Activated T-helper 9 cell treated with anti-CD3 and anti-CD28 coated beads, Interleukin-2, amount 50 U/mL, for 16 hours (primary cell): ENCODE measurements around the gene LAMA3.

ENCODE experiments used
- DNase-seq: peaks from one replicate; pipeline ENCODE4 v3.0.0-alpha.2; 2020; ENCODE audit warnings: low read depth

Gene LAMA3

DNA sequence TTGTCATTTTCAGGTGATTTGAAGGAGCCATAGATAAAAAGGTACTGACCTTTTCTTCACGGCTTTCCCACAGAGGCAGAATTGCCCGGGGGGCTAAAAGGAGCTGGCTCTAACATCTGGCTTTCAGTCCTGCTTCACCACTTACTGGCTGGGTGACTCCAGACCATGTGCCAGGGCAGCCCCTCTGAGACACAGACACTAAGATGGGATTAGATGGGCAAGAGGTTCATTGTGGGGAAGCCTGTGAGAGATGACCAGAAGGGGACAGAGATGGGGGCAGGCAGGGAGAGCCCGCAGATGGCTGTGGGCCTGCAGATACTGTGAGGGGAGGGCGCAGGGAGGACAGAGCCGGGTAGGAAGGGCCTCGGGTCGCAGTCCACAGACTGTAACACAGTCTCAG is 250.6 kb downstream of the LAMA3 start:
- no peak for DNase-seq

DNA sequence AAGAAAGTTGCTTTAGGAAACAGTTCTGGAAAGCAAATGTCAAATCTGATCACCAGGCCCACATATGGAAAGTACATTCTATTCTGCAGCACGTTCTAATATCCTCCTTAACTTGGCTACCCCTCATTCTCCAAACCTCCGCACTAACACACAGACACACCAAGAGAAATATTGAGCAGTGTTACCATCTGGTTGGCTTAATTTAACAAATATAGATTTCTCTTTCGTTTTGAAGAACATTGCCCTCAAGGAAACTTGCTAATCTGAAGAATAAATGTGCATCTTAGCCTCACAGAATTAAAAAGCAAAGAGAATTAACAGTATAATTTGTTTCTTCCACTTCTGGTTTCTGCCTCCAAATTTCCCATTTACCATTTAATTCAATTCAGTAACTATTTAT is 252.5 kb downstream of the LAMA3 start:
- DNase-seq: no peak

DNA sequence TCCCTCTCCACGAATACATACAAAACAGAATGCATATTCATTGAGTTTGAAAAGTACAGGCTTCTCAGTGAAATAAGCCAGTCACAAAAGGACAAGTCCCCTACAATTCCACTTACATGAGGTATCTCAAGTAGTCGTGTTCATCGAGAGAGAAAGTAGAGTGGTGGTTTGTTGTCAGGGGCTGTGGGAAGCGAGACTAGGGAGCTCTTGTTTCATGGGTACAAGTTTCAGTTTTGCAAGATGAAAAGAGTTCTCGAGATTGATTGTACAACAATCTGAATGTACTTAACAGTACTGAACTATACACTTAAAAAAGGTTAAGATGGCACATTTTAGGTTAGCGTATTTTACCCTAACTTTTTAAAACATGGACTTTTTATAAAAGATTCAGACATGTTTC is 253.9 kb downstream of the LAMA3 start:
- no peak for DNase-seq

DNA sequence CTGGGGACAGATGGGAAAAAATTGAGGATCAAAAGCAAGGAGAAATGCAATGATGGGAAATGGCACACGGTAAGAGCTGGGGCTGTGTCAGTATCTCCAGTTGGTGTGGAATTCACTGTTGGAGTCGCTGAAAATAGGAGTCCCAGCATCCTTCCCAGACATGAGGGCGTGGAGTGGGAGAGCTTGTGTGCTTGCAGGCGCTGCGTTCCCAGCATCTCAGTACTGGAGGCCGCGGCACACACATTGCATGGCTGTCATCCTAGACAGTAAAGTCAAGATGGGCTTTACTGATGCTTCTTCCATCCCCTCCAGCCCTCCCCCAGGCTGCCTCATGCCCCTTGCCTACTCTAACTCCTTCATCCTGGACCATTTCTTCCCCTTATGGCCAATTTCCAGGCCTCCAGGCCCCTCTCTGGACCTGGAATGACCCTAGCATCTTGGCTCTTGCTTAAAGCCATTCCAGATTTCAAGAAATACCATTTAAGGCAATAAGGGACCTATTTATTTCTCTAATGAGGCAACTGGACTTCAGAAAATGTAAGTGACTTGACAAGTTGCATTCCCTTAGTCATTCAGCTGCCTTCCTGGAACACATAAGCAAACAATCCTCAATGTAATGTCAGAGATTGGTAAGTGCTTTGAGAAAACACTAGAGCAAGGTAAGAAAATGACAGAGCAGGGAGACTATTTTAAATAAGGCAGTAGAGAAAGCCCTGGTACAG is 254.8 kb downstream of the LAMA3 start:
- DNase-seq: no peak

DNA sequence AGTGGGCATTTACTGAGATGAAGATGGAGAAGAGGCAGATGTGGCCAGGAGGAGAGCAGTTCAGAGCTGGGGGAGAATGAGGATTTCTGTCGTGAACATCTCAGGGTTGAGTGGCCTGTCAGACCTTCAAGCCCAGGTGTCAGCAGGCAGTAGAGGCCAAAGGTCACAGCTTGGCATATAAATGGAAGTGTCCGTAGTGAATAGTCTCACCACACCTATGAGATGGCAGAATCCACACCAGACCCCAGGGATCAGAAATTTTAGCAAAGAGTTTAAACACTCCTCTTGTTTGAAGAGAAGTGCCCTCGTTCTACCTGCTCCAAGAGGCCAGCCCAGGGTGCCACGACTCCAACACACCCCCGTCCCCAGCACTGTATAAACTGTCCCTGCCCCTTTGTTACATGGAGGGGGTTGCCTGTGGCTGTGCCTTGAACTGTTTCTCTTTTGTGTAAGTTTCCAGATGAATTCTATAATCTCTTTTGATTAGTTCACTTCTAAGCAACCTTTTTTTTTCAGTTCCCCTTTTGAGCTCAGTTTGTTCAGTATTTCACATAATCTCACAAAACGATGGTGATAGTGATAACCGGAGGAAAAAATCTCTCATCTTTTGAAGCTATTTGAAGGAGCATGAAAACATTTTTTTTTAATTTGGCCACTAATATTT is 256.3 kb downstream of the LAMA3 start:
- no peak for DNase-seq

DNA sequence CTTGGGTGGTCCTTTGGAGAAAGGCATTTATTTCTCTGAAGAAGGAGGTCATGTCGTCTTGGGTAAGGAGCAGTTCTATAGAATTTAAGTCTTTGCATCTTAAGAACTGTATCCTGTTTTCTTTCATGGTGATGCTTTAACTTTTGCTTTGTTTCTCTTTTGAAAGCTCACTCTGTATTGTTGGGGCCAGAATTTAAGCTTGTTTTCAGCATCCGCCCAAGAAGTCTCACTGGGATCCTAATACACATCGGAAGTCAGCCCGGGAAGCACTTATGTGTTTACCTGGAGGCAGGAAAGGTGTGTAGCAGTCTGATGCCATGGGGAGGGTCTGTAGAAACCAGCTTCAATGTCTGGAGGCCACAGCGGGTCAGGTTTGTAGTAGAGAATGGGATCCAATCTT is 260.6 kb downstream of the LAMA3 start:
- DNase-seq: no peak

DNA sequence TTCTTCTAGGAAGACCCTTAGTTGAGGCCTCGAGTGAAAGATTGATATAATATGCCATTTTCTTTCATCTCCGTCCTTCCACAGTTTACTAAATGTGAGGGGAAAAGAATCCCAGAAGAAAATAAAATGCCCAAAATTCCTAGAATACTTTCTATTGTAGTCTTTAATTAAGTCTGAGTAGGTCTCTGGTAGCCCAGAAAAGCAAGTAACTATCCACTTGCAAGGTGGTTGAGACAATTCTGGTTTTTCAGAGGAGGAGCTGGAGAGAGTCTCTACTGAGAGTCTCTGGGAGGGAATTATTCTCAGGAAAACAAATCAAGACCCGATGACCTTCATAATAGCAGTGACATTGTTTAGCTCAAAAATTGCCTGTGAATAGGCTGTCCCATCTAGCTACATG is 261.4 kb downstream of the LAMA3 start:
- no peak for DNase-seq

DNA sequence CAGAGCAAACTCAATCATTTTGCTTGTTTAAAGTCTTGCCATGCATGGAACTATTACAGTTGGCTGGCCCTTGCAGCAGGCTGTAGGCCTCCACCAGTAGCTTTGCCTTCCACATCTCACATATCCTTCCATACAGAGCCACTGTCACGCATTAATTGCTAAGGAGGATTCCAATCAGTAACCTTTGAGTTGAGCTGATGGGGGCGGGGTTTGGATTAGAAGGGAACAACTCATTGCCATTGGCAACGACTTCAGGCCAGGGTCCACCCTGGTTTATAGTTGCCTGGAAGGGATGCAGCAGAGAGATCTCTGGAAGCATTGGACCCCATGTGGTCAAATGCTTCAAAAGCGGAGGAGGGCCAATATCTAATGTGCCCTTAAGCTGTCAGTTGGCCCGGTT is 262.0 kb downstream of the LAMA3 start:
- no peak for DNase-seq

DNA sequence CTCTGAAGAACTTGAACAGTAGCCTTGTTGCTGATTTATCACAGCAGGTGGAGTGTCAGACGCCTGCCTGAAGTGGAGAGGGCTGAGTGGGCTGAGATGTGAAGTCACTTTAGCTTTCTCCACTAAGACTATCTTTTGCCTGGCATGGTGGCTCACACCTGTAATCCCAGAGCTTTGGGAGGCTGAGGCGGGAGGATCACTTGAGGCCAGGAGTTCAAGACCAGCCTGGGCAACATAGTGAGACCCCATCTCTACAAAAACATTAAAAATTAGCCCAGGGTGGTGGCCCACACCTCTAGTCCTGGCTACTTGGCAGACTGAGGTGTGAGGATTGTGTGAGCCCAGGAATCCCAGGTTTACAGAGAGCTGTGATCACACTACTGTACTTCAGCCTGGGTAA is 264.7 kb downstream of the LAMA3 start:
- no peak for DNase-seq

DNA sequence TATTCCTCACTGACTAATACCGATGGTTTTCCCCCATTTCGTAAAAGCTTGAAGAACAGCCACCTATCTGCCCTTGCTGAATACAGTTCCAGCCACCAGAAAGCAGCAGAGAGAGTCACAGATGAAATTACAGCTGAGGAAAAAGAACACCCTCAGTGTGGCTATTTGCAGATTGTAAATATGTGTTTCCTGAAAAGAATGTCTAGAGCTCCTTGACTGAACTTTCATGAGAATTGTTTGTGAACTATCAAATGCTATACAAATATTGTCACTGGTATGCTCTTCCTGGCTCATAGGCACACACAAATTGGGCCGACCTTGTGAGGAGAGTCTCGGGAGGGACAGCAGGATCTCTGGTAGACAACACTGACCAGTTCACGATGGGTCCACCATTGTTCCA is 267.2 kb downstream of the LAMA3 start:
- no peak for DNase-seq

DNA sequence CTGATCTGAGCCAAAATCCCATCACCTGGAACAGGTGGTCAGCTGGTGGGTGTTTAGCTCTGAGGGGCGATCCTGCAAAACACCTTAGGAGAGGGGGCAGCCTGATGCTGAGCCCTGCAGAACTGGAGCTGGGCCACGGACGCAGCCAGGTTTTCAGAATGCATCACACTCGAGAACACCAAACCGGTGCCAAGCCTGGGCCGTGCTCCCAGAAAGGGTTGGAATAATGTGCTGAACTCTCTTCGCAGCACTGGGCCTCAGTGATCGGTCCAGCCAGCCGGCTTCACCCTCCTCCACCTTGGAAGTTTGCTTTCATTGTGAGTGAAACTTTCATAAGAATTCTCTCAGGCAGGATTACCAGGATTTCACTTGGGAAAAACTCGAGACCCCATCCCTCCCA is 268.8 kb downstream of the LAMA3 start:
- DNase-seq: no peak

DNA sequence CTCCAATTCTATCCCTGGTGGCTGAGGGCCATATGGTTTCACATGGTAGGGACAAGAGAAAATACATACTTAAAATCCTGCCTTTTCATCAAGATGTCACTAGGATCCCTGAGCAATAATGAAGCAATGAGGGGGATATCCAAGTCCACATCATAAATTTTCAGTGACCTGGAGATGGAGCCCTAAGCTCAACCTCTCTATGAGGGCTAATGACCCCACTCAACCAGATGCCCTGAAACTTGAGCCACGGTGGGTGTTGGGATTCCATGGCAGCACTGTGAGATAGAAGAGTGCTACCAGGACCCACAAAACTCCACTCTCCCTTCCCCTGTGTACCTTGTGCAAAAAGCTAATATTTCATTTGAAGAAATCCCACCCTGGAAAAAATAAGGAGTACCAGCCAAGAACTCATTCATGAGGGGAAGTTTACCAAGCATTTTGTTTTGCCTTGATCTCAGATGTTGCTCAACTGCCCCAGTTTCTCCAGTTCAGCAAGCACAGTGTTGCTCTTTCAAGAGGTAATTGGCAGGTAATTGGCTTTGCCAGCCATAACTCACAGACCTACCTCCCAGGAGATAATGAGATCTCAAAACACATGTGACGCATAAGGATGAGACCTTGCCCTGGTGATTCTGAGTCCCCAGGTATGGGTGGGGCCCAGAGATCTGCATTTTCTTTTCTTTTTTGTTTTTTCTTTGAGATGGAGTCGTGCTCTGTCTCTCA is 274.4 kb downstream of the LAMA3 start:
- DNase-seq: no peak

DNA sequence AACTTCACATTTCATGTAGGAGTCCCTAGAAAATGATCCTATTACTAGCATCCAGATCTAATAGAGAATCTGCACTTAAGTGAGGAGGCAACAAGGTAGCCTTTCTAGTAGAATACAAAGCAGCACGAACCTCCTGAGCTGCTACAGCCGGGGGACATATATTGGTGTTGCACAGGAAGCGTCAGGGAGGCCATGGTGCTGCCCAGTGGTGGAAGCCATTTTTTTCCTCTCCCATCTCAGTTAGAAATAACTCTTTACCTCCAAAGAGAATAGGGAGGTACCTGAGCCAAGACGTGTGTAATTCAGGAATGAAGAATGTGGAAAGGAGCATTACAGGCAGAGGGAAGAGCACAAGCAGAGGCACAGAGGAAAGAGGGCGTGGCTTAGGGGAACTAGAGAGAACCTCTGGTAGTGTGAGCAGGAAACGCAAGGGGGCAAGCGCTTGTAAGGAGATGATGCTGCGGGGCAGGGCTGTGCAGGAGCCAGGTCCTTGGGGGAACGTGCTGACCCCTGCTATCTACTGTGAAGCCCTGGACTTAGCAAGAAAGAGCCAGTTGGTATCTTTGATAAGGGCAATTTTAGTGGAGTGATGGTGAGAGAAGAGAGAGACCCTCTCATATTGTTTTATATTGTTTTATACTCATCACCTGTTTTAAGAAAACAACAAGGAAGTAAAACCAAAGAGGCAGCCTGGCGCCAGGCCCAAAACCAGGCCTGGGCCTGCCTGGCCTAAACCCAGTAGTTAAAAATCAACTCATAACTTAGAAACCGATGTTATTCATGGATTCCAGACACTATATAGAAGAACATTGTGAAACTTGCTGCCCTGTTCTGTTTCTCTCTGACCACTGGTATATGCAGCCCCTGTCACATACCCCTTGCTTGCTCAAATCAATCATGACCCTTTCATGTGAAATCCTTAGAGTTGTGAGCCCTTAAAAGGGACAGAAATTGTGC is 275.3 kb downstream of the LAMA3 start:
- DNase-seq: peak; percentile 40

DNA sequence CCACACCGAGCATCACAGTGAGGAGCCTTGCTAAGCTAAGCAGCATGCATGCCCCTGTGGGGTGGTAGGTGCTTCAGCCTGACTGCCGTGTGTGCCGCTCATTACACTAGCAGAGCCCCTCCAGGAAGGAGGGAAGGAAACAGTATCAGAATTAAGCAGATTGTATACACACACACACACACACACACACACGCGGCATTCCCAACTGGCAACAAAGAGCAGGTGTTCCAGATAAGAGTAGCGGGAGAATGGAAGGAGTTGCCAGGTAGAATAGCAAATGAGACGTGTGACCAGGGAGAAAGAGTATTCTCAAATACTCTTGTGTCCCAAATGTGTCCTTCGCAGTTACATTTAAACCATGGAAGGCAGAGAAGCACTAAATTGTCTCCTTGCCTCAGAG is 277.7 kb downstream of the LAMA3 start:
- DNase-seq: no peak

DNA sequence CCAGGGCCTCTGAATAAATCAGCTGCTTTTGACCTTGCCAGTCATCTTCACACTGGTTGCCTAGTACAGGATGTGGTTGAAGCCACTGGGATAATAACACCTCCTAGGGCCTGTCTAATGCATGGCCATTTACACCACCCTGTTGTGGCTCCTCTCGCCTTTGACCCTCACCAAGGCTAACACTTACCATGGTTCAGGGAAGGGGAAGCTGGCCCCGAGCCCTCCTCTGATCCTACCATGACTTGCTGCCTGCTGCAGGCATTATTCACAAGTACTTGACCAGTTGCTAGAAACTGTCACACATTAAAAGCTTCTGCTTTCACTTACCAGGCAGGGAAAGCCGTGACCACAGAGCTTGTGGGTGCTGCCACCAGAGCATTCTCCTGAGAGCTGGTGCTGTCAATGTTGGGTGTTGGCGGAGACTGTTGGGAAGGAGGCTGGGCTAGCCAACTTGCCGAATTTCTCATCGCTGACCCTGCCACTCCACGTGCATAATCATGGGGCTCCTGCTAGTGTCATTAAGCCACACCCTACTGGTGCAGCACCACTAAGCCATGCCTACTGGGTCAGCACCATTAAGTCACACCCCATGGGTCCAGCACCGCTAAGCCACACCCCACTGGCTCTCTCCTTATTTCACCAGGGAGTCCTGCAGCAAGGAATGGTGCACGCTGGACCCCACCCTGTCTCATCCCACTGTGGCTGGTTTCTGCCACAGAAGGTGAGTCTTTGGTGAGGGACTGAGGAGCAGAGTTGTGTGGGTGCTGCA is 278.3 kb downstream of the LAMA3 start:
- DNase-seq: no peak

DNA sequence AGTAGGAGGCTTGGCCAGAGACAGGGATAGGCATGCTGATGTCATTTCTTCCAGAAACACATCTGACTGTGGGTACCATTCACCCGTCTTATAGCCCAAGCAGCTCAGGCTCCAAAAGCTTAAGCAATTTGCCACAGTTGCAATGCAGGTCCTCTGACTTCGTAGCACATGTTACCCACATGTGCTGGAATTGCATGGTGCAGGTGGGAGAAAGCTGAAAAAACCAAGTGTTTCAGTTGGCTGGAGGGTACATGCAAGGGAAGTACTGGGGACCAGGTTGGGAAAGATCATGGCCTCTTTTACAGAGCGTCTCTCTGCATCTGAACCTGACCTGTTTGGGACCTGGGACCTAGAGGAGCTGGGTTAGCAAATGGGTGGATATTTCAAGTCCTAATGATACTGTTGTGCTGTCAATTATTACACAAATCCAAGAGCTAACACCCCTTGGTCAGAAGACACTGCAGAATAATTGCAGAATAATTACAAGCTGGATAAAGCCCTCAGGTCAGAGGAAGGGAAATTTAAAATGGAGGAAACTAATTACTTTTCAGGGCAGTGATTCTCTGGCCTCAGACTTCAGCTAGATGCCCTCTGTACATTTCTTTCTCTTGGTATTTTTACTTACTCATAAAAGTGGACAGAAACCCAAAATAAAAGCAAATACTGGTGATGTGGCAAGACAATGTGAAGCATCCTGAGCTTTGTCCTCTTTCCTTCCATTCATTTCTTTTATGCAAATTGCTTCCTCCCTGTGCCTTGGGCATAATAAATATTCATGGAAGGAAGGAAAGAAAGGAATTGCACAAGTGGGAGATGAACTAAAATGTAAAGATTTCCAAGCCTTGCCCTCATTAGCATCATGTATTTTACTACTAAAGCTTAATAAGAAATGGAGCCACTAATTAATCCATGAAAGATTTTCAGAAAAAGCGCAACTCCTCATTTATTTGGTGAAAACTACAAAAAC is 279.7 kb downstream of the LAMA3 start:
- DNase-seq: no peak

DNA sequence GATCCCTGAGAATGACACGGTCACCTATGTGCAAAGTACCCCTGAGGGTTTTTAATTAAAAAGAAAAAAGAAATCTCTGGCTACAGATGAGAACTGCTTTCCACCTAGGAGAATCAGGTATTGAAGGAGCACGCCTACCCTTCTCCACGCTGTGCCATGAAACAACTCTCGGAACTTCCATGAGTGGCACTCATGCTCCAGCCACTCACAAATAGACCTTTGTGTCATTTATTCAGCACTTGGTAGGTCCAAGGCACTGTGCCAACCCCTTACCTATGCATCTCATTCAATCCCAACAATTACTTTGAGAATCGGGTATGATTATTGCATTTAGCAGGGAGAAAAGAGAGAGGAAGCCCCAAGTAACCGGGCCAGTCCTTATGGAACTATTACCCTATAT is 280.4 kb downstream of the LAMA3 start:
- no peak for DNase-seq

DNA sequence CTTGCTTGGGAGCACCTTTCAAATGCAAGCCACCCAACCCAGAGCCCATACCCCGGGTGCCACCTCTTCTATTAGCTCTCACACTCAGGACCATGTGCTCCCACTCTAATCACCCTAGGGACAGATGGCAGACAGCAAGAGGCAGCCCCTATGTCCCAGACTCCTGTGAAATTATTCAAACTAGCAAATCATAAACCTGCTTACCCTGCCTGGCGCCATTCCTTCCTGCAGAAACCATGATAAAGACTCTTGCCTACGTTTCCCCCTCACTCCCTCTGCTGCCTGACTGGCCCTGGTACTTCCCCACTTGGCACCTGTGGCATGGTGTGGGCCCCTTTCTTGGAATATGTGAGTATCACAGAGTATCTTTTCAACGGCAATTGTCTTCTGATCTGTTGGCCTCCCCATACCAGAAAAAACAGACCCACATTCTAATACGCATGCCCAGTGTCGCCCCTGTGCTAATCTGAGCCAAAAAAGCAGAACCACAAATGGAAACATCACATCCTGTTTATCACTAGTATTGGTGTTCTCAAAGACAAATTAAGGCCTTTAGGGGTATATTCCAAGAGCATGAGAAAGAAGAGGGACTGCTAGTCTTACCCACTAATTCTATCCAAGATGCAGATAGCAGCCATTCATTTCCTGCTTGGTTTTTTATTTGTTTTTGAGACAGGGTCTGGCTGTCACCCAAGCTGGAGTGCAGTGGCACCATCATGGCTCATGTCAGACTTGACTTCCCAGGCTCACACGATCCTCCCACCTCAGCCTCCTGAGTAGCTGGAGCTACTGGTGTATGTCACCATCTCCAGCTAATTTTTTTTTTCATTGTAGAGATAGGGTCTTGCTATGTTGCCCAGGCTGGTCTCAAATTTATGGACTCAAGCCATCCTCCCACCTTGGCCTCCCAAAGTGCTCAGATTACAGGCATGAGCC is 281.2 kb downstream of the LAMA3 start:
- DNase-seq: peak; percentile 41

DNA sequence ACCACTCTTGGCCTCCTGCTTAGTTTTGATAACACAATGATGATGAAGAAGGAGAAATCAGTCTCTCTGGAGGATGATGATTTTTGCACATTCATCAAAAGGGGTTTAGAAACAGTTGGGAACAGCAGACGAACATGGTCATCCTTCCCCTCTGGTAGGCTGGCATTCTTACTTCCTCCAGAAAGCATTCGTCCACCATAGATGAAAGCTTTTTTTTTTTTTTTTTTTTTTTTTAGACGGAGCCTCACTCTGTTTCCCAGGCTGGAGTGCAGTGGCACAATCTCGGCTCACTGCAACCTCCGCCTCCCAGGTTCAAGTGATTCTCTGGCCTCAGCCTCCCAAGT is 281.8 kb downstream of the LAMA3 start:
- no peak for DNase-seq
